ENCODE results near the gene FGF14. TPM values are rescaled to one million over a fixed set of nuclear protein-coding genes. Genes with fewer than 3 reads are reported as not detected.

The FGF14 gene
- total and polyA plus RNA-seq, 5 donors from 2014 or later: 0.09 TPM; not detected in 4

GRCh38 chr13:101835920-101836319, 565.9 kb downstream of the FGF14 start:
- no peaks in the 10 kb centered on the region for H3K4me1 ChIP-seq (ENCODE audit: control insufficient read depth, insufficient read depth, low read length, poor library complexity, severe bottlenecking)
- DNase-seq (no peak), ATAC-seq (ENCODE audit: low read depth in 2 of 2) (no peak)
- Mint-ChIP-seq H3K36me3 (no peaks in the 10 kb centered on the region), H3K27me3 (no peaks in the 10 kb centered on the region), H3K4me3 (no peak overlapping the region), H3K27ac (no peak overlapping the region), H3K9me3 (peaks cover 0 to 2% (median 0%) of the 10 kb centered on the region in 7 donors), H3K4me1 (no peaks in the 10 kb centered on the region)
- H3K4me3 ChIP-seq (ENCODE audit: low read depth, low read length): no peak overlapping the region
- no peaks in the 10 kb centered on the region for H3K27me3 ChIP-seq (ENCODE audit: control insufficient read depth, insufficient read depth, low read length)
- no peaks in the 10 kb centered on the region for H3K9me3 ChIP-seq (ENCODE audit: control insufficient read depth in 2 of 2, low read length in 2 of 2)
- H3K27ac ChIP-seq (ENCODE audit: insufficient read depth, low read length, poor library complexity, severe bottlenecking): no peak overlapping the region
- no peaks in the 10 kb centered on the region for H3K36me3 ChIP-seq (ENCODE audit: control insufficient read depth, insufficient read depth, low read length)

- H3K36me3 ChIP-seq (ENCODE audit: control insufficient read depth, insufficient read depth, low read length): no peaks in the 10 kb centered on the region
- no peaks in the 10 kb centered on the region for H3K4me1 ChIP-seq (ENCODE audit: control insufficient read depth, insufficient read depth, low read length, poor library complexity, severe bottlenecking)
- H3K4me3 ChIP-seq (ENCODE audit: low read depth, low read length): no peak overlapping the region
- H3K4me1 Mint-ChIP-seq: no peaks in the 10 kb centered on the region
- DNase-seq (no peak), ATAC-seq (ENCODE audit: low read depth in 2 of 2) (no peak)
- peaks cover 0 to 4% (median 0%) of the 10 kb centered on the region in 7 donors for H3K9me3 Mint-ChIP-seq
- no peaks in the 10 kb centered on the region for H3K27me3 ChIP-seq (ENCODE audit: control insufficient read depth, insufficient read depth, low read length)
- no peaks in the 10 kb centered on the region for H3K36me3 Mint-ChIP-seq
- no peak overlapping the region for H3K27ac Mint-ChIP-seq
- H3K27me3 Mint-ChIP-seq: no peaks in the 10 kb centered on the region
- H3K27ac ChIP-seq (ENCODE audit: insufficient read depth, low read length, poor library complexity, severe bottlenecking): no peak overlapping the region
- no peak overlapping the region for H3K4me3 Mint-ChIP-seq
- H3K9me3 ChIP-seq (ENCODE audit: control insufficient read depth in 2 of 2, low read length in 2 of 2): no peaks in the 10 kb centered on the region
These were observed 568.2 kb downstream of the FGF14 start for GRCh38 chr13:101833671-101834070.

DNA sequence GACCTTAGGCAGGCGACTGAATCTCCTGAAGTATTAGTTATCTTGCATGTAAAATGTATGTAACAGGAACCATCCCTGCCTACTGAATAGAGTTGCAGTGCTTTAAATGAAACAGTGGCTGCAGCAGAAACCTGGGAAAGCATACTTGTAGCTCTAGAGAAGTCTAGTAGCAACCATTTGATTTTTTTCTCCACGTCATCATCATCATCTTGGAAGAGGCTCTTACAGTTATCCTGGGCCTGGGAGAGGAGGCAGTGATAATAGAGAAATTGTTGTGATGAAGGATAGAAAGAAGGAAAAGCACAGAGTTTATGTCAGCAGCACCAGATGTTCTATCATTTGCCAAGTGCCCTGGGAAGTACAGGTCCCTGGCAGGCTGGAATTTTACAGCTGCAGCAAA, 571.8 kb downstream of the FGF14 start:
- Histone ChIP-seq H3K27ac (ENCODE audit: insufficient read depth, low read length, poor library complexity, severe bottlenecking) (no peak overlapping the region), H3K9me3 (ENCODE audit: control insufficient read depth in 2 of 2, low read length in 2 of 2) (no peaks in the 10 kb centered on the region), H3K36me3 (ENCODE audit: control insufficient read depth, insufficient read depth, low read length) (no peaks in the 10 kb centered on the region), H3K27me3 (ENCODE audit: control insufficient read depth, insufficient read depth, low read length) (no peaks in the 10 kb centered on the region), H3K4me1 (ENCODE audit: control insufficient read depth, insufficient read depth, low read length, poor library complexity, severe bottlenecking) (no peaks in the 10 kb centered on the region), H3K4me3 (ENCODE audit: low read depth, low read length) (no peak overlapping the region)
- peaks cover 0 to 4% (median 0%) of the 10 kb centered on the region in 7 donors for H3K9me3 Mint-ChIP-seq
- H3K4me3 Mint-ChIP-seq: no peak overlapping the region
- H3K36me3 Mint-ChIP-seq: no peaks in the 10 kb centered on the region
- ATAC-seq (ENCODE audit: low read depth in 2 of 2) (no peak), DNase-seq (no peak)
- no peaks in the 10 kb centered on the region for H3K27me3 Mint-ChIP-seq
- H3K27ac Mint-ChIP-seq: no peak overlapping the region
- no peaks in the 10 kb centered on the region for H3K4me1 Mint-ChIP-seq

DNA sequence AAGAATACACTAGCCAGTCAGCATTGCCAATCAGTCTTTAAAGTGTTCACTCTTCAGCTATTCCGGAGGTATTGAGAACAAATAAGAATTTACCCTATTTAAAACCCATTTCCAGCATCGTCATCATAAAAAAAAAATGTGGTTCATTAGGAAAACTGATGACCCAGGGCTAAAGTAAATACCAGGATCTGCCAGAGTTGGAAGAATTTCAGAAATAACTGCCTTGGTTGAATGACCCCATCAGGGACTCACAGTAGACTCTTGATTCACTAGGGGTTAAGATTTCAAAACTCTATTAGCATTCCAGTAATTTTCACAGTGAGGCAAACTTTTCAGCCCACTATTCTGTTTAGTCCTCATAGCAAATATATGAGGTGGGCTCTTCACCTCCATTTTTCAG, 572.4 kb downstream of the FGF14 start:
- DNase-seq (no peak), ATAC-seq (ENCODE audit: low read depth in 2 of 2) (no peak)
- Histone ChIP-seq H3K27me3 (ENCODE audit: control insufficient read depth, insufficient read depth, low read length) (no peaks in the 10 kb centered on the region), H3K4me3 (ENCODE audit: low read depth, low read length) (no peak overlapping the region), H3K36me3 (ENCODE audit: control insufficient read depth, insufficient read depth, low read length) (no peaks in the 10 kb centered on the region), H3K9me3 (ENCODE audit: control insufficient read depth in 2 of 2, low read length in 2 of 2) (no peaks in the 10 kb centered on the region), H3K4me1 (ENCODE audit: control insufficient read depth, insufficient read depth, low read length, poor library complexity, severe bottlenecking) (no peaks in the 10 kb centered on the region), H3K27ac (ENCODE audit: insufficient read depth, low read length, poor library complexity, severe bottlenecking) (no peak overlapping the region)
- Mint-ChIP-seq H3K27me3 (no peaks in the 10 kb centered on the region), H3K4me3 (no peak overlapping the region), H3K36me3 (no peaks in the 10 kb centered on the region), H3K27ac (no peak overlapping the region), H3K4me1 (no peaks in the 10 kb centered on the region), H3K9me3 (peaks cover 0 to 4% (median 0%) of the 10 kb centered on the region in 7 donors)

DNA sequence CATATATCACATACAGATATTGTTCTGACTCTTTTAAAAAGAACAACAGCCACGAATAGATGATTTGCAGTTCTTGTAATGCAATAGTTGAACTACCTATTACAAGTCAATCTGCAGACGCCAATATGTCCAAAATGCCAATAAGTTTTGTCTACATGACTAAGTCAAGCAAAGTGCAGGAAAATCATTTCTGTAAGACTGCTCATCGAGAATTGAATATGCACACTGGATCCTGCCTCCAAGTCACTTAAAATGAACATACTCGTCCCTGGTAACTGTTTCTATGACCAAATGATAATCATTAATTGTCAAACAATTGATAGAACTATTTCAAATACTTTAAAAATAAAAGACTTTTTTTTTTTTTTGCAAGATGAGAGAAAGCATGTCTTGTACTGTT, 573.7 kb downstream of the FGF14 start:
- Mint-ChIP-seq H3K36me3 (no peaks in the 10 kb centered on the region), H3K27me3 (no peaks in the 10 kb centered on the region), H3K4me1 (no peaks in the 10 kb centered on the region), H3K4me3 (no peak overlapping the region), H3K9me3 (peaks cover 0 to 7% (median 0%) of the 10 kb centered on the region in 7 donors), H3K27ac (no peak overlapping the region)
- Histone ChIP-seq H3K27ac (ENCODE audit: insufficient read depth, low read length, poor library complexity, severe bottlenecking) (no peak overlapping the region), H3K9me3 (ENCODE audit: control insufficient read depth in 2 of 2, low read length in 2 of 2) (no peaks in the 10 kb centered on the region), H3K27me3 (ENCODE audit: control insufficient read depth, insufficient read depth, low read length) (no peaks in the 10 kb centered on the region), H3K36me3 (ENCODE audit: control insufficient read depth, insufficient read depth, low read length) (no peaks in the 10 kb centered on the region), H3K4me3 (ENCODE audit: low read depth, low read length) (no peak overlapping the region), H3K4me1 (ENCODE audit: control insufficient read depth, insufficient read depth, low read length, poor library complexity, severe bottlenecking) (no peaks in the 10 kb centered on the region)
- no peak for ATAC-seq (ENCODE audit: low read depth in 2 of 2)
- DNase-seq: no peak

GRCh38 chr13:101817898-101818297, 584.0 kb downstream of the FGF14 start:
- H3K27me3 ChIP-seq (ENCODE audit: control insufficient read depth, insufficient read depth, low read length): no peaks in the 10 kb centered on the region
- H3K4me3 Mint-ChIP-seq: no peak overlapping the region
- H3K9me3 Mint-ChIP-seq: peaks cover 0 to 1% (median 0%) of the 10 kb centered on the region in 7 donors
- ATAC-seq (ENCODE audit: low read depth in 2 of 2) (no peak), DNase-seq (no peak)
- no peak overlapping the region for H3K27ac ChIP-seq (ENCODE audit: insufficient read depth, low read length, poor library complexity, severe bottlenecking)
- H3K36me3 Mint-ChIP-seq: no peaks in the 10 kb centered on the region
- no peak overlapping the region for H3K27ac Mint-ChIP-seq
- no peaks in the 10 kb centered on the region for H3K27me3 Mint-ChIP-seq
- no peaks in the 10 kb centered on the region for H3K4me1 Mint-ChIP-seq
- H3K4me3 ChIP-seq (ENCODE audit: low read depth, low read length): no peak overlapping the region
- no peaks in the 10 kb centered on the region for H3K36me3 ChIP-seq (ENCODE audit: control insufficient read depth, insufficient read depth, low read length)
- H3K4me1 ChIP-seq (ENCODE audit: control insufficient read depth, insufficient read depth, low read length, poor library complexity, severe bottlenecking): no peaks in the 10 kb centered on the region
- no peaks in the 10 kb centered on the region for H3K9me3 ChIP-seq (ENCODE audit: control insufficient read depth in 2 of 2, low read length in 2 of 2)

GRCh38 chr13:101811881-101812280, 590.0 kb downstream of the FGF14 start:
- H3K36me3 ChIP-seq (ENCODE audit: control insufficient read depth, insufficient read depth, low read length): no peaks in the 10 kb centered on the region
- ATAC-seq (ENCODE audit: low read depth in 2 of 2) (no peak), DNase-seq (no peak)
- H3K4me1 Mint-ChIP-seq: no peaks in the 10 kb centered on the region
- no peak overlapping the region for H3K27ac ChIP-seq (ENCODE audit: insufficient read depth, low read length, poor library complexity, severe bottlenecking)
- H3K27me3 Mint-ChIP-seq: no peaks in the 10 kb centered on the region
- peaks cover 0 to 1% (median 0%) of the 10 kb centered on the region in 7 donors for H3K9me3 Mint-ChIP-seq
- no peak overlapping the region for H3K27ac Mint-ChIP-seq
- no peak overlapping the region for H3K4me3 ChIP-seq (ENCODE audit: low read depth, low read length)
- no peak overlapping the region for H3K4me3 Mint-ChIP-seq
- H3K9me3 ChIP-seq (ENCODE audit: control insufficient read depth in 2 of 2, low read length in 2 of 2): no peaks in the 10 kb centered on the region
- no peaks in the 10 kb centered on the region for H3K4me1 ChIP-seq (ENCODE audit: control insufficient read depth, insufficient read depth, low read length, poor library complexity, severe bottlenecking)
- no peaks in the 10 kb centered on the region for H3K27me3 ChIP-seq (ENCODE audit: control insufficient read depth, insufficient read depth, low read length)
- no peaks in the 10 kb centered on the region for H3K36me3 Mint-ChIP-seq

- H3K27me3 ChIP-seq (ENCODE audit: control insufficient read depth, insufficient read depth, low read length): no peaks in the 10 kb centered on the region
- peaks cover 0 to 1% (median 0%) of the 10 kb centered on the region in 7 donors for H3K9me3 Mint-ChIP-seq
- H3K4me1 Mint-ChIP-seq: no peaks in the 10 kb centered on the region
- no peaks in the 10 kb centered on the region for H3K36me3 Mint-ChIP-seq
- no peak overlapping the region for H3K27ac Mint-ChIP-seq
- ATAC-seq (ENCODE audit: low read depth in 2 of 2): no peak
- H3K27ac ChIP-seq (ENCODE audit: insufficient read depth, low read length, poor library complexity, severe bottlenecking): no peak overlapping the region
- H3K9me3 ChIP-seq (ENCODE audit: control insufficient read depth in 2 of 2, low read length in 2 of 2): no peaks in the 10 kb centered on the region
- no peak for DNase-seq
- no peaks in the 10 kb centered on the region for H3K36me3 ChIP-seq (ENCODE audit: control insufficient read depth, insufficient read depth, low read length)
- no peaks in the 10 kb centered on the region for H3K27me3 Mint-ChIP-seq
- H3K4me3 ChIP-seq (ENCODE audit: low read depth, low read length): no peak overlapping the region
- no peak overlapping the region for H3K4me3 Mint-ChIP-seq
- H3K4me1 ChIP-seq (ENCODE audit: control insufficient read depth, insufficient read depth, low read length, poor library complexity, severe bottlenecking): no peaks in the 10 kb centered on the region
These were observed 590.5 kb downstream of the FGF14 start for GRCh38 chr13:101811284-101811839.
